Brain microvascular endothelial cell (primary cell): ENCODE results near the gene PDGFRA.

Source experiments
- DNase-seq: peaks from one replicate; pipeline ENCODE4 v3.0.0-alpha.2; 2020
- H3K27ac ChIP-seq: fragments of 250-450 bp; sonication (Bioruptor Pico); 2 replicates; pipeline ENCODE4 v1.5.1; 2020; ENCODE audit warnings: mild to moderate bottlenecking, moderate library complexity
- H3K27me3 ChIP-seq: fragments of 250-450 bp; sonication (Bioruptor Pico); replicated peaks from 2 replicates; pipeline ENCODE4 v1.5.1; 2020; ENCODE audit warnings: mild to moderate bottlenecking
- H3K36me3 ChIP-seq: fragments of 250-450 bp; sonication (Bioruptor Pico); replicated peaks from 2 replicates; pipeline ENCODE4 v1.5.1; 2020; ENCODE audit warnings: mild to moderate bottlenecking
- H3K4me3 ChIP-seq: 2 replicates; pipeline ENCODE4 v1.5.1; 2011; ENCODE audit warnings: low read depth, mild to moderate bottlenecking, control low read depth, low read length, moderate library complexity
- CTCF ChIP-seq: IDR thresholded peaks from 2 replicates; pipeline ENCODE4 v1.5.1; 2011; ENCODE audit warnings: low read depth, mild to moderate bottlenecking, moderate library complexity, low read length, control low read depth, inconsistent platforms; ENCODE audit errors: missing control alignments
- in situ Hi-C: cut with HindIII; loops from 2 replicates; pipeline ENCODE4 v1.10.0; 2017; ENCODE audit warnings: low sequenced_read_pairs, low pct_ligation_motif_present

The PDGFRA gene

GRCh38 chr4:54209617-54210016, 19.5 kb upstream of the PDGFRA start:
- no peak for TF ChIP-seq CTCF
- no peak overlapping the region for H3K27ac ChIP-seq
- H3K36me3 ChIP-seq, result no peaks in the 10 kb centered on the region
- H3K4me3 ChIP-seq, result no peak overlapping the region
- DNase-seq, result no peak
- in situ Hi-C loops, result loop anchor here (25.0 kb wide), 2 partner anchors 297 to 497 kb away; no protein-coding TSS in a partner anchor
- no peaks in the 10 kb centered on the region for H3K27me3 ChIP-seq

GRCh38 chr4:54213001-54213400, 16.1 kb upstream of the PDGFRA start:
- H3K4me3 ChIP-seq, result no peak overlapping the region
- no peaks in the 10 kb centered on the region for H3K27me3 ChIP-seq
- no peak for DNase-seq
- H3K27ac ChIP-seq, result no peak overlapping the region
- no peaks in the 10 kb centered on the region for H3K36me3 ChIP-seq
- no peak for TF ChIP-seq CTCF
- in situ Hi-C loops, result loop anchor here (25.0 kb wide), 2 partner anchors 301 to 501 kb away; no protein-coding TSS in a partner anchor

DNA sequence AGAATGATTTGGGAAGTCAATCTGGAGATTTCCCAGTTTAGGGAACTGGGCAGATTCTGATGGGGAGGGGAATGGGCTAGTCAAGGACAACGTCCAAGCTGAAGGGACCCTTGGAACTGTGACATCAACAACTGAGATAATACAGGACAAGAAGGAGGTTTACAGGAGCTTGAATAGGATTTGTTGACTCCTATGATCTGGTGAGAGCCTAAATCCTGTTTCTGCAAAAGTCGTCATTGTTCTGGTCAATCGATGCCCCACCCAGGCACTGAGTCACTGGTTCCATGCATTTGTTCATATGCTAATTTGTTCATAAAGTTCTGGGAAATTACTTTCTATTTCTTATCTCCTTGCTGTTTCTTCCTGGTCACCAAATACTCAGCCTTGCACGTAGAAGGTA, 15.3 kb upstream of the PDGFRA start:
- Histone ChIP-seq H3K4me3 (no peak overlapping the region), H3K27me3 (no peaks in the 10 kb centered on the region), H3K27ac (no peak overlapping the region), H3K36me3 (no peaks in the 10 kb centered on the region)
- TF ChIP-seq CTCF, result no peak
- no peak for DNase-seq
- in situ Hi-C loops, result loop anchor here (25.0 kb wide), 2 partner anchors 301 to 501 kb away; no protein-coding TSS in a partner anchor

- Histone ChIP-seq H3K36me3 (no peaks in the 10 kb centered on the region), H3K27me3 (no peaks in the 10 kb centered on the region), H3K4me3 (no peak overlapping the region), H3K27ac (no peak overlapping the region)
- in situ Hi-C loops, result loop anchor here (25.0 kb wide), 2 partner anchors 303 to 503 kb away; no protein-coding TSS in a partner anchor
- TF ChIP-seq CTCF, result no peak
- no peak for DNase-seq
Measured at GRCh38 chr4:54215379-54216077, 13.6 kb upstream of the PDGFRA start.

GRCh38 chr4:54217642-54218495, 11.2 kb upstream of the PDGFRA start:
- Histone ChIP-seq H3K27me3 (no peaks in the 10 kb centered on the region), H3K27ac (peak overlapping the region; percentile 42), H3K36me3 (no peaks in the 10 kb centered on the region), H3K4me3 (peak overlapping the region; percentile 58)
- peak; percentile 80 for DNase-seq
- TF ChIP-seq CTCF, result peak; percentile 92
- in situ Hi-C loops, result loop anchor here (25.0 kb wide), 2 partner anchors 306 to 506 kb away; no protein-coding TSS in a partner anchor
